HG02840 (cell line): ENCODE measurements around the gene MINDY2.
"Not testable (repeated sequence)": the region's sequence is repeated elsewhere in the genome, so short reads cannot be mapped to it uniquely, and the experiment has no call there.

Experiments
- ATAC-seq: cut with Tn5 transposase; IDR thresholded peaks from one replicate; pipeline ENCODE4 v1.9.1; 2021; ENCODE audit warnings: mild to moderate bottlenecking, moderate library complexity, moderate number of reproducible peaks; ENCODE audit not compliant: unreplicated experiment, low FRiP score

Gene MINDY2

DNA sequence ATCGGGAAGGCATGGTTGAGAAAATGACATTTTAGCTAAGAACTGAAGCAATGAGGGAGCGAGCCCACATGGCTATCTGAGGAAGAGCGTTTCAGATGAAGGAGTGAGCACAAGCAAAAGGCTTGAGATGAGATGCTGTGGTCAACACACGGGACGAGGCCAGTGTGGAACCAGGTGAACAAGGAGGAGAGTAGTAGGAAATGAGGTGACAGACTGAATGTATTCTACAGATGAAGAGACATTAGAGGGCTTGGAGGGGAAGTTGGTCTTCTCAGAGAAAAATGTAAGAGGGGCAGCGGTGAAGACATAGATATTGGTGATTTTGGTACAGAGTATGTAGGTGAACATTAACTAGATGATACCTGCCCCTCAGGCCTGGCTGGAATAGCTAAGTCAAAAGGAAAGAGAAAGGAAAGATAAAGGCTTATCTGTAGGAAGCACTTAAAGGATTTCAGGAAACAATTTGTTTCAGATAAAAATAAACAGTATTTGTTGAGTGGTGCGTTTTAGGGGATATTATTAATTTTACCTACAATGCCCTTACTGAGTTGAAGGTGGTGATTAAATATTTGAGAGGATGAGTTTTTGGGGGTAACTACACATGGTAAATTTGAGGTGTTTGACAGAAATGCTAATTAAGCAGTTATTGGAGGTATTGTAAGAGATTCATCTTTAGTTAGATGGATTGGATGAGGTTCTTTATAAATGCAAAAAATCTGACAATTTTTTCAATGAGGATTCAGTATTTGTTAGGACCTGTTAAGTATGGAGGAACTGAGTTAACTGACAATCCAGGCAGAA, 105.4 kb downstream of the MINDY2 start:
- ATAC-seq = no peak

DNA sequence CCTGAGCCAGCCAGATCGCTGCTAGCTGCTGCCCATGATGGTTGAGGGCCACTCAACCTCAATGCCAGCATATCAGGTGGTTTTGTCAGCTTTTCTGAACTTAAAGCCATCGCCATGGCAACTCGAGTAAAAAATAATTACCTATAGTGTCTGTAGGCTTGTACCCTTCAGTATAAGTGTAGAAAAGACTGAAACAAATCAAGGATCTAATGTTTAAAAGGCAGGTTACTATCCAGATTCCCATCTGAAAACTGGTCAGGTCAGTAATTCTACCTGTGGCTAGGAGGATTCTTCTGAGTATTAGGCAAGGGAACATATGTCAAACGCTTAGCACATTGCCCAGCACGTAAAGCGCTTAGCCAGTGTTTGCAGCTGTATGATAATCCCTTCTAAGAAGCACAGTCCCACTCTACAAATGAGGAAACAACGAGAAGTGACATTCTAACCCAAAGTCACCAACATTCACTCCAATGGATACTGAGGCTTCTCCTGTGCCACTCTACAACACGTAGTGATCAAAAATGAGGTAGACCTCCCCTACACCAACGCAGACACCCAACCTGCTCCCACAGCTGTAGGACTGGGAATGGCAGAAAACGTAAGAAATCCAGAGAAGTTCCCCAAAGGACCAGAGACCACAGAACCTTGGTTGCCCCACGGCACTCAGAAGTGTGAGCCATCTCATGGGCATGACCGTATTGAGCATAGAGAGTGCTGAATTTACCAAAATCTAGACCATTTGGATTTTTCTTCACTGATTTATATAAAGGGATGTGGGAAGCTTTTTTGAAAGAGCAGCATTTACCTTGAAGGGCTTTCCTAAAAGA, 107.1 kb downstream of the MINDY2 start:
- ATAC-seq = no peak

DNA sequence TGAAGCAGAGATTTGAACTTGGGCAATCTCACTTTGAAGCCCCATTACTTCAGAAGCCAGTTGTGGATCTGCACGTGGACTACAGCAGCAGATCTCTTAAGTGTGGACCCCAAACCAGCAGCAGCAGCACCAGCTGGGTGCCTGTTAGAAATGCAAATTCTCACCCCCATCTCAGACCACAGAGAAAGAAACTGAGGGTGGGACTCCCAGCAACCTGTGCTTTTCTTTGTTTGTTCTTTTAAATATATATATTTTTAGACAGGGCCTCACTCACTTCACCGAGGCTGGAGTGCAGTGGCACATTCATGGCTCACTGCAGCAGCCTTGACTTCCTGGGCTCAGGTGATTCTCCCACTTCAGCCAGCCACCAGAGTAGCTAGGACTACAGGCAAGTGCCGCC, 109.2 kb downstream of the MINDY2 start:
- no peak for ATAC-seq

DNA sequence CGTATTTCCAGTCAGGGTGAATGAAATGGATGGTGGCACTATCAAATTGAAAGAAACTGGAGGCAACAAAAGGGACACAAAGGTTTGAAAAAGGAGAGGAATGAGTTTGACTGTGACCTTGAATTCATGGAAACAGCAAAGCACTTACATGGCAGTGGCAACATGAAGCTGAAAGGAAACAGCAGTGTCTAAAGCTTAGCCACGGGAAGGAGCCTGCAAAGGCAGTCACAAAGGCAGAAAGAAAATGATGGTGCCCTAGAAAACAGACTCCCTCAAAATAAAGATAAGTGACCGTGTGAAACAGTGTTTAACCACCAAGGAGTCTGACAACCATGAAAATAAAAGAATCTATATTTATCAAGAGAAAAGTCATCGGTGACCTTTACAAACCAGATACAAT, 111.1 kb downstream of the MINDY2 start:
- ATAC-seq = no peak

DNA sequence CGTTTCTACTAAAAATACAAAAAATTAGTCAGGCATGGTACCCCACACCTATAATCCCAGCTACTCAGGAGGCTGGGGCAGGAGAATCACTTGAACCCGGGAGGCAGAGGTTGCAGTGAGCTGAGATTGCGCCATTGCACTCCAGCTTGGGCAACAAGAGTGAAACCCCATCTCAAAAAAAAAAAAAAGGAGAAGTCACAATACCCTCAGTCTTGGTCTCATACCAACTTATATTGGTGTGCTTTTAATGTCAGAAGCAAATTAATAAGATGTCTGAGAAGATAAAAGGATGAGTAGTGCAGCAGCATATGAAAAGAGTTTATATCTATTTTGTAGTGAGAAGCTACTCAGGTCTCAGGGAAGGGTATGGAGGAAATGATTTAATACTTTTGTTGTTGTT, 112.8 kb downstream of the MINDY2 start:
- not testable (repeated sequence) for ATAC-seq

DNA sequence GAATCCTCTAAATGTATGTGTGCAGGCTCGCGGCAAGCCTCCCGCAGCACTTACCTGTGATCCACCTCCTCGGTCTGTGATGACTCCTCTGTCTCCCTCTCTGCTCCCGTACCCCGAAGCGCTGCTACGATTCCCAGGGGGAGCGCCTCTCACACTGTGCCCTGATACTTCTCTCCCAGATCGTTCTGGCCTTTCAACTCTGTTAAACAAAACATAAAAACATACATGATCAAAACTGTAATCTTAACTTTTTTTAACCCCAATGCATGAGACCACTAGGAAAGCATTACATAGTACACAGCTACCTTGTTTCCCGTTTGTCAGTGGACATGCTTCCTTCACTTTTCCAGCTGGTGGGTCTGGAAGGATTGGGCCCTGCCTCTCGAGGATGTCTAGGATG, 115.8 kb downstream of the MINDY2 start:
- ATAC-seq = no peak

DNA sequence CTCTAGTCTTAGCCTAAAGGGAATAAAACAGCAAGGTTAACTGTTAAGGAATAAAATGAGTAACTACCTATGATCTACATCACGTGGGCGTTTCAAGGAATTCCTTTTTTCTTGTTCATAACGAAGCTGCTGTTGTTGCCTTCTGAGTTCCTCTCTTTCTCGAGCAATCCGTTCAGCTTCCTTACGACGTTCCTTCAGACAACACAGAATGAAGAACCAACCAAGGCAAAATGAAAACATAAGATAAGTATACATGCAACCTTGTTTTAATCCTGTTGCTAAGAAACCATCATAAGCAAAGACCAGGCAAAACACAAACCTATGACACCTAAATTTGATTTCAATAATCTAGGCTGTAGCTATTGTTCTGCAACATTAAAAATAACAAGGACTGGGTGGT, 118.3 kb downstream of the MINDY2 start:
- ATAC-seq = no peak

DNA sequence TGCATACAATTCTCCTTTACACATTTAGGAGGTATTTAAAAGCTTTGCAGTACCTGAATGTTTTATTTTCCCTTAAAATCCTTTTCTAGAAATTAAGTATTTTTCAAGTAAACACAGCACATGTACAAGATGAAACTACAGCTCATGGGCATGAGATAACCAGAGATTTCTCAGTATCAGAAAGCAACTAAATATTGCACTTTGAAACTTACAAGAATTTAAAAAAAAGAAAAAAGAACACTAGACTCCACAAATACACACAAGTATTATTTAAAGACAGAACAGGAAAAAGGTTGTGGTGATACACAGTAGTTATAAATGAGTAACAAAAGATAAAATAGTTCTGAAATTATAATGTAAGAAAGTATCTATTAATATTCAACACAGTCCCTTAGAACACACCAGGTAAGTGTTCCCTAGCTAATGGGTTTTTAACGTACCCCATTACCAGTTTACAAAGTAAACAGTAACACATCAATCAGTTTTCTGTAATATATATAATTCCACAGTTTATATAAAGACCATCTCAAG, 127.1 kb downstream of the MINDY2 start:
- no peak for ATAC-seq

DNA sequence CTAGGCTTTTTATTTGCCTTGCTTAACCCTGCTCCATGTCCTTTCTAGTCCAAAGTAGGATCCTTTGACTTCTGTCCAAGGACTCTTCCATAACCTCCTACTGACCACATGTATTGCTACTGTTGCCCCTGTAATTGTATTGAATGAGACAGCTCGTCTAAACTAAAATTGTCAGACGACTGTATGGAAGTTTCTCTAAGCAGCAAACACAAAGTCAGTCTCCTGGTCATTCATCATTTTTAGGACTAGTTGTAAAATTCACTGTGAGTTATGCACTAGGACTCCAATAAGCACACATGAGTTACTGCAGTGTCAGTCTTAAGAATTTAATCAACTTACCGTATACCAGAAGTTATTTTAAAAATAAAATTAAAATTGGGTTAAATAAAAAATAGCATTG, 129.5 kb downstream of the MINDY2 start:
- ATAC-seq = no peak

DNA sequence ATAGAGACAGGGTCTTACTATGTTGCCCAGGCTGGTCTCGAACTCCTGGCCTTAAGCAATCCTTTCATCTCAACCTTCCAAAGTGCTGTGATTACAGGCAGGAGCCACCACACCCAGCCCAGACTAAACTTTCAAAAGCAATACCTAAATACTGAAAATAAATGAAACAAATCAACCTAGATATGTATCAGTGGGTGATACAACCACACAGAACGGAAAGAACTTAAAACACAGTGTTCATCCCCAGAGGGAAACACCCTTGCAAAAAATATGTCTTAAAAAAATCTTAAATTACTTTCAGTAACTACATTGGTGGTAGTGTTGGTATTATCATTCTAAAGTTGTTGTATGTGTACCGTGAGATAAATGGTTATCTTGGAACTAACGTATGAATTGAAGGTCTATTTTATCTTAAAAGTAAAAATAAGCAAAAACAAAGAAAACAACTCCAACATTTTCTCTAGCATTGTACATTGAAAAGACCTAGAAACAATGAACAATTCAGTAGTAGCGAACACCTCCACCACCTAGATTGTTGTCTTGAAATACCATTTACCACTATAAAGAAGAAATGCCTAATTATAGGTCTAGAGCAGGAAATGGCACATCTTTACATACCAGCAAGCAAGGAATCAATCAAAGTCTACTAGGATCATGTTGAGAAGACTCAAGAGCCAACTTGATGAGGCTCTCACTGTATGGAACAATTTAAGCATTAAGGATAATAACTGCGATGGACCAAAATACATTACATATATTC, 137.6 kb downstream of the MINDY2 start:
- ATAC-seq = no peak

DNA sequence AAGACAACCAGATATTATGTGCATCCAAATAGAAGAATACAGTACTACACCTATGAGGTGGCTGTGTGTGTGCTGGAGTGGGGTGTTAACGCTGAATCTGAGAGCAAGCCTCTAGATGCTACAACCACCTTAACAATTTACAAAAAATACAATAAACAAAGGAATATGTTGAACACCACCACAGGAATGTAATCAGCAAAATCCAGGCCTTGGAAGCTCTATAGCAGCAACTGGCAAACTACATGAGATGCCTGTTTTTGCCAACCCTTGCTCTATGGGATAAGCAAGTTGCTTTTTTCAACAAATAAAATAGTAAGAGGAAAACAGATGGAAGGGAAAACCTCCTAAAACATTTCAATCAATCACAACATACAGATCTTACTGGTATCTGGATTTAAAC, 138.5 kb downstream of the MINDY2 start:
- ATAC-seq = no peak

DNA sequence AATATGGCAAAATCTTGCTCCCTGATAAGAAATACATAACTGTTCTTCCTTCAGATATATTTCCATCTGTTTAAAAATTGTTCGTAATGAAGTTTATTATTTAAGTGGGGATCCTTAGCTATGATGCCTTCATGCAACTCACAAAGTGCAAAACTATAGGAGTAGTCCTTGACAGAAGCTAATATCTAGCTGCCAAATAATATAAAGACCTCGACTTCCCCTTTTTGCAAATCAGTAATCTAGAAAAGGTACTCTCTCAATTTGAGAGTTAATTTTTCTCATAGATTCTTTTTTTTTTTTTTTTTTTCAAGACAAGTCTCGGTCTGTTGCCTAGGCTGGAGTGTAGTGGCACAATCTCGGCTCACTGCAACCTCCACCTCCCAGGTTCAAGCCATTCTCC, 139.4 kb downstream of the MINDY2 start:
- ATAC-seq = no peak
